K562 (cell line): ENCODE results near the gene IRF9. TPM values are rescaled to one million over a fixed set of nuclear protein-coding genes. Genes with fewer than 3 reads are reported as not detected.

ENCODE experiments used
- BACH1 ChIP-seq: fragments of 200-800 bp; sonication (Bioruptor generic); IDR thresholded peaks from 2 replicates; pipeline ENCODE4 v1.6.1; 2016; ENCODE audit warnings: missing genetic modification characterization, missing compliant biosample characterization
- CTBP1 ChIP-seq: fragments of 450-650 bp; IDR thresholded peaks from 2 replicates; pipeline ENCODE4 v1.6.1; 2016; ENCODE audit warnings: borderline replicate concordance
- FOXA1 ChIP-seq: fragments of 450-650 bp; IDR thresholded peaks from 2 replicates; pipeline ENCODE4 v1.6.1; 2016; ENCODE audit warnings: mild to moderate bottlenecking, borderline replicate concordance
- FOXK1 ChIP-seq: sonication (generic); formaldehyde crosslinking; IDR thresholded peaks from 2 replicates; pipeline ENCODE4 v1.8.0; 2022; ENCODE audit warnings: missing genetic modification reagents, mild to moderate bottlenecking, borderline replicate concordance
- KLF6 ChIP-seq: fragments of 250-450 bp; sonication (Bioruptor Pico); IDR thresholded peaks from 2 replicates; pipeline ENCODE4 v1.4.0; 2020; ENCODE audit warnings: mild to moderate bottlenecking, moderate library complexity, borderline replicate concordance
- MAFK ChIP-seq: IDR thresholded peaks from 2 replicates; pipeline ENCODE4 v1.6.1; 2011; ENCODE audit warnings: low read length, improper control_type of control experiment
- NCOA6 ChIP-seq: fragments of 450-650 bp; IDR thresholded peaks from 2 replicates; pipeline ENCODE4 v1.6.1; 2017; ENCODE audit warnings: mild to moderate bottlenecking
- NCOR1 ChIP-seq: fragments of 450-650 bp; IDR thresholded peaks from 2 replicates; pipeline ENCODE4 v1.6.1; 2016; ENCODE audit warnings: mild to moderate bottlenecking, moderate library complexity
- POLR2B ChIP-seq: fragments of 450-650 bp; IDR thresholded peaks from 2 replicates; pipeline ENCODE4 v1.6.1; 2018; ENCODE audit warnings: low read depth; ENCODE audit not compliant: partially characterized antibody
- RBM25 ChIP-seq: fragments of 200-400 bp; formaldehyde crosslinking; IDR thresholded peaks from 2 replicates; pipeline ENCODE4 v1.6.1; 2018; ENCODE audit warnings: low read length, low read depth, moderate library complexity; ENCODE audit not compliant: severe bottlenecking
- SMARCA4 ChIP-seq: fragments of 450-650 bp; IDR thresholded peaks from 2 replicates; pipeline ENCODE4 v1.6.1; 2016
- TARDBP ChIP-seq: fragments of 450-650 bp; IDR thresholded peaks from 2 replicates; pipeline ENCODE4 v1.6.1; 2016
- TOE1 ChIP-seq, 2 experiments: fragments of 450-650 bp in 1 of 2; sonication (generic) in 1 of 2; formaldehyde crosslinking in 1 of 2; IDR thresholded peaks; 2 replicates each; pipeline versions ENCODE4 v1.7.1 to v1.8.0; 2016 to 2022; ENCODE audit warnings: borderline replicate concordance in 2 of 2, mild to moderate bottlenecking in 2 of 2, antibody characterized with exemption in 1 of 2, inconsistent platforms in 1 of 2, low read depth in 1 of 2, missing genetic modification reagents in 1 of 2, moderate library complexity in 1 of 2
- XRCC3 ChIP-seq: fragments of 450-650 bp; IDR thresholded peaks from 2 replicates; pipeline ENCODE4 v1.6.1; 2017; ENCODE audit warnings: mild to moderate bottlenecking, moderate library complexity
- ZBED1 ChIP-seq: IDR thresholded peaks from 2 replicates; pipeline ENCODE4 v1.6.1; 2014
- polyA plus RNA-seq, 8 experiments: library from polyadenylated mRNA; depleted of rRNA in 4 of 8; stranded (reverse) in 5 of 8; unstranded in 3 of 8; fragments of >200 nt; fragmentation: Nextera tagmentation in 2 of 8; fragmentation: Illumina TruSeq in 1 of 8; extraction: Ambion mirVana in 2 of 8; extraction: Trizol in 1 of 8; gene quantifications; 2 replicates each; pipeline versions ENCODE4 v1.2.1 to v1.2.3, GENCODE V29; 2011 to 2014; ENCODE audit warnings: inconsistent platforms in 1 of 8, missing spikeins in 1 of 8
- total RNA-seq, 7 experiments: library from RNA; depleted of rRNA in 6 of 7; stranded (reverse); fragments of >200 nt in 6 of 7; fragmentation: Illumina TruSeq in 2 of 7; extraction: Trizol in 2 of 7; gene quantifications; 2 replicates each; pipeline versions ENCODE4 v1.2.1 to v1.2.3, GENCODE V29; 2011 to 2021; ENCODE audit warnings: low replicate concordance in 1 of 7
- TF ChIP-seq, protein P1 (sequence below): fragments of 450-650 bp; IDR thresholded peaks from 2 replicates; pipeline ENCODE4 v1.6.1; 2018; ENCODE audit not compliant: partially characterized antibody
- TF ChIP-seq, protein P2 (sequence below): sonication (generic); formaldehyde crosslinking; IDR thresholded peaks from 2 replicates; pipeline ENCODE4 v1.8.0; 2023; ENCODE audit warnings: mild to moderate bottlenecking, missing genetic modification reagents
- TF ChIP-seq, protein P3 (sequence below), 2 experiments: fragments of 450-650 bp in 1 of 2; sonication (generic) in 1 of 2; formaldehyde crosslinking in 1 of 2; IDR thresholded peaks in 1 of 2; conservative IDR thresholded peaks in 1 of 2; 2 replicates each; pipeline versions ENCODE4 v1.6.1 to v1.8.1; 2016 to 2023; ENCODE audit warnings: mild to moderate bottlenecking in 2 of 2, moderate library complexity in 2 of 2, inconsistent platforms in 1 of 2, missing genetic modification reagents in 1 of 2

IRF9 gene
- total and polyA plus RNA-seq, 9 of the 15 experiments (the other 6 are each of a cell fraction or from before 2014, with no cell fraction given) = 0.79 to 14.8 (median 6.1) TPM

DNA sequence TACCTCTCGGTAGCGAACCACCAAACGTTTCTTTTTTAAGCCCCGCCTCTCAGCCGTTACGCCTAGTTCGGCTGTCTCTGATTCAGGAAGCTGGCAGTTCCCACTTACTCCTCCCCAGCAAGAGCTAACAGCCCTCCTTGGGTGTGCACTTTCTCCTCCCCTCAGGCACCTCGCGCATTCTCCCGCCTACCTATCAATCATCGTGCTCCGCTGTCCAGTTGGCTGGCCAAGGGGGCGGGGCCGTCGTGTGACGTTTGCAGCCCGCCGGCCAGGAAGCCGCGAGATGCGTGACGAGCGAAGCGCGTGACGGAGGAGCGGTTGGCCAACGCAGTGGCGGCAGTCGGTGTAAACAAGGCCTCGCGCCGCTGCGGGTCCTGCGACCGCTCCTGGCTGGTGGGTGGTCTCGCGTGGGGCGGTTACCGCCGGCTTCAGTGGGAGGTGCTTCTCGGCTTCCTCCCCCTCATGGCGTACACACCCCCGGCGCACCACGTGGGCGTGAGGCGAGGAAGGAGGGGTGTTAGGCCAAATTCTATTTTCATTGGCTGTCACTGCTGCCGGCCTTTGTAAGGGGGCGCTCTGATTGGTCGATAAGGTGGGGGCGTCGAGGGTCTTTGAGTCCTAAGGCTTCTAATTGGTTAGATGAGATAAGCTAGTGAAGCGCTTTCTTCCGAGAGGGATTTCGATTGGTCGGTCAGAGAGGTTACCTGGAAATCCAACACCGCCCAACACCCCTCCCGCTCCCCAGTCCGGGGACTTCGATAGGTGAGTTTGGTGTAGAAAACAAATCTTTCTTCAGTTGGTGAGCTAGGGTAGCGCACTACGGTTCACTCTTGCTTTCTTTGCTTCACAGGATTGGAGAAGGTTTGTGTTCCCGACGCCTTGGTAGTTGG is 46.3 kb upstream of the IRF9 start, which contains the start of the genes DCAF11 and NRL (continued):
- TF ChIP-seq KLF6 (CRISPR knock-in tag) = peak; percentile 16; the same call in 1 of the 2 replicates
- TF ChIP-seq, protein P1, sequence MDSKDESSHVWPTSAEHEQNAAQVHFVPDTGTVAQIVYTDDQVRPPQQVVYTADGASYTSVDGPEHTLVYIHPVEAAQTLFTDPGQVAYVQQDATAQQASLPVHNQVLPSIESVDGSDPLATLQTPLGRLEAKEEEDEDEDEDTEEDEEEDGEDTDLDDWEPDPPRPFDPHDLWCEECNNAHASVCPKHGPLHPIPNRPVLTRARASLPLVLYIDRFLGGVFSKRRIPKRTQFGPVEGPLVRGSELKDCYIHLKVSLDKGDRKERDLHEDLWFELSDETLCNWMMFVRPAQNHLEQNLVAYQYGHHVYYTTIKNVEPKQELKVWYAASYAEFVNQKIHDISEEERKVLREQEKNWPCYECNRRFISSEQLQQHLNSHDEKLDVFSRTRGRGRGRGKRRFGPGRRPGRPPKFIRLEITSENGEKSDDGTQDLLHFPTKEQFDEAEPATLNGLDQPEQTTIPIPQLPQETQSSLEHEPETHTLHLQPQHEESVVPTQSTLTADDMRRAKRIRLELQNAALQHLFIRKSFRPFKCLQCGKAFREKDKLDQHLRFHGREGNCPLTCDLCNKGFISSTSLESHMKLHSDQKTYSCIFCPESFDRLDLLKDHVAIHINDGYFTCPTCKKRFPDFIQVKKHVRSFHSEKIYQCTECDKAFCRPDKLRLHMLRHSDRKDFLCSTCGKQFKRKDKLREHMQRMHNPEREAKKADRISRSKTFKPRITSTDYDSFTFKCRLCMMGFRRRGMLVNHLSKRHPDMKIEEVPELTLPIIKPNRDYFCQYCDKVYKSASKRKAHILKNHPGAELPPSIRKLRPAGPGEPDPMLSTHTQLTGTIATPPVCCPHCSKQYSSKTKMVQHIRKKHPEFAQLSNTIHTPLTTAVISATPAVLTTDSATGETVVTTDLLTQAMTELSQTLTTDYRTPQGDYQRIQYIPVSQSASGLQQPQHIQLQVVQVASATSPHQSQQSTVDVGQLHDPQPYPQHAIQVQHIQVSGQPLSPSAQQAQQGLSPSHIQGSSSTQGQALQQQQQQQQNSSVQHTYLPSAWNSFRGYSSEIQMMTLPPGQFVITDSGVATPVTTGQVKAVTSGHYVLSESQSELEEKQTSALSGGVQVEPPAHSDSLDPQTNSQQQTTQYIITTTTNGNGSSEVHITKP = peak; percentile 67
- peak; percentile 54; the same call in 1 of the 2 replicates for TF ChIP-seq CTBP1
- no peak for TF ChIP-seq ZBED1
- no peak for TF ChIP-seq BACH1 (tag)
- 0 out of 2 replicates have a peak, but pooled peaks have one; percentile 10 for TF ChIP-seq NCOA6
- no peak for TF ChIP-seq FOXA1
- peak; percentile 96 for TF ChIP-seq FOXK1 (CRISPR knock-in tag)
- no peak for TF ChIP-seq NCOR1
- TF ChIP-seq, protein P2, sequence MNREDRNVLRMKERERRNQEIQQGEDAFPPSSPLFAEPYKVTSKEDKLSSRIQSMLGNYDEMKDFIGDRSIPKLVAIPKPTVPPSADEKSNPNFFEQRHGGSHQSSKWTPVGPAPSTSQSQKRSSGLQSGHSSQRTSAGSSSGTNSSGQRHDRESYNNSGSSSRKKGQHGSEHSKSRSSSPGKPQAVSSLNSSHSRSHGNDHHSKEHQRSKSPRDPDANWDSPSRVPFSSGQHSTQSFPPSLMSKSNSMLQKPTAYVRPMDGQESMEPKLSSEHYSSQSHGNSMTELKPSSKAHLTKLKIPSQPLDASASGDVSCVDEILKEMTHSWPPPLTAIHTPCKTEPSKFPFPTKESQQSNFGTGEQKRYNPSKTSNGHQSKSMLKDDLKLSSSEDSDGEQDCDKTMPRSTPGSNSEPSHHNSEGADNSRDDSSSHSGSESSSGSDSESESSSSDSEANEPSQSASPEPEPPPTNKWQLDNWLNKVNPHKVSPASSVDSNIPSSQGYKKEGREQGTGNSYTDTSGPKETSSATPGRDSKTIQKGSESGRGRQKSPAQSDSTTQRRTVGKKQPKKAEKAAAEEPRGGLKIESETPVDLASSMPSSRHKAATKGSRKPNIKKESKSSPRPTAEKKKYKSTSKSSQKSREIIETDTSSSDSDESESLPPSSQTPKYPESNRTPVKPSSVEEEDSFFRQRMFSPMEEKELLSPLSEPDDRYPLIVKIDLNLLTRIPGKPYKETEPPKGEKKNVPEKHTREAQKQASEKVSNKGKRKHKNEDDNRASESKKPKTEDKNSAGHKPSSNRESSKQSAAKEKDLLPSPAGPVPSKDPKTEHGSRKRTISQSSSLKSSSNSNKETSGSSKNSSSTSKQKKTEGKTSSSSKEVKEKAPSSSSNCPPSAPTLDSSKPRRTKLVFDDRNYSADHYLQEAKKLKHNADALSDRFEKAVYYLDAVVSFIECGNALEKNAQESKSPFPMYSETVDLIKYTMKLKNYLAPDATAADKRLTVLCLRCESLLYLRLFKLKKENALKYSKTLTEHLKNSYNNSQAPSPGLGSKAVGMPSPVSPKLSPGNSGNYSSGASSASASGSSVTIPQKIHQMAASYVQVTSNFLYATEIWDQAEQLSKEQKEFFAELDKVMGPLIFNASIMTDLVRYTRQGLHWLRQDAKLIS (CRISPR knock-in tag) = 0 out of 2 replicates have a peak, but pooled peaks have one; percentile 25
- peak; percentile 70; the same call in 1 of the 2 replicates for TF ChIP-seq TARDBP
- TF ChIP-seq, protein P3, sequence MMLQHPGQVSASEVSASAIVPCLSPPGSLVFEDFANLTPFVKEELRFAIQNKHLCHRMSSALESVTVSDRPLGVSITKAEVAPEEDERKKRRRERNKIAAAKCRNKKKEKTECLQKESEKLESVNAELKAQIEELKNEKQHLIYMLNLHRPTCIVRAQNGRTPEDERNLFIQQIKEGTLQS (IDR thresholded peaks at IDR 0.05) = peak; percentile 34; the same call in 1 of the 2 replicates
- TF ChIP-seq, protein P3 (CRISPR knock-in tag; conservative IDR thresholded peaks at IDR 0.05) = no peak
- peak; percentile 77 for TF ChIP-seq TOE1 (IDR thresholded peaks at IDR 0.05; ENCODE audit: borderline replicate concordance)
- no peak for TF ChIP-seq TOE1 (CRISPR knock-in tag; IDR thresholded peaks at IDR 0.05; ENCODE audit: borderline replicate concordance, low read depth)
- peak; percentile 77 for TF ChIP-seq RBM25
- no peak for TF ChIP-seq XRCC3
- TF ChIP-seq SMARCA4 = no peak
- TF ChIP-seq MAFK = no peak
- no peak for TF ChIP-seq POLR2B
